Endothelial cell (in vitro differentiated cells): ENCODE results near the gene RAPGEF4. TPM values are rescaled to one million over a fixed set of nuclear protein-coding genes. Genes with fewer than 3 reads are reported as not detected.

ENCODE experiments used
- DNase-seq: peaks from one replicate; pipeline ENCODE4 v3.0.0; 2021; ENCODE audit warnings: low spot score
- H3K27ac Mint-ChIP-seq: one replicate; pipeline ENCODE4 v1.8.0; 2021; ENCODE audit warnings: mixed read lengths, inconsistent platforms; ENCODE audit not compliant: unreplicated experiment
- H3K27me3 Mint-ChIP-seq: one replicate; pipeline ENCODE4 v1.8.0; 2021; ENCODE audit warnings: mild to moderate bottlenecking, moderate library complexity, mixed read lengths, inconsistent platforms; ENCODE audit not compliant: unreplicated experiment
- H3K36me3 Mint-ChIP-seq: one replicate; pipeline ENCODE4 v1.8.0; 2021; ENCODE audit warnings: mild to moderate bottlenecking, low read depth, mixed read lengths, inconsistent platforms; ENCODE audit not compliant: unreplicated experiment
- H3K4me1 Mint-ChIP-seq: one replicate; pipeline ENCODE4 v1.8.0; 2021; ENCODE audit warnings: mild to moderate bottlenecking, mixed read lengths, inconsistent platforms; ENCODE audit not compliant: unreplicated experiment
- H3K4me3 Mint-ChIP-seq: one replicate; pipeline ENCODE4 v1.8.0; 2021; ENCODE audit warnings: mild to moderate bottlenecking, mixed read lengths, inconsistent platforms; ENCODE audit not compliant: unreplicated experiment
- H3K9me3 Mint-ChIP-seq: one replicate; pipeline ENCODE4 v1.8.0; 2021; ENCODE audit warnings: mixed read lengths, inconsistent platforms; ENCODE audit not compliant: unreplicated experiment
- CTCF ChIP-seq: fragments of 200-600 bp; sonication (generic); IDR thresholded peaks from one replicate; pipeline ENCODE4 v1.5.0; 2021; ENCODE audit warnings: antibody characterized with exemption; ENCODE audit not compliant: unreplicated experiment
- total RNA-seq: library from RNA; stranded (reverse); fragmentation: NEBNext Ultra II Directional; extraction: Animal tissue kit (Norgen Biotek cat#: 25700); gene quantifications from one replicate; pipeline ENCODE4 v1.2.1, GENCODE V29; 2021; ENCODE audit not compliant: unreplicated experiment

Gene RAPGEF4
- total RNA-seq, 1 donor from 2014 or later = 7.5 TPM

GRCh38 chr2:172861098-172861497 lies 125.5 kb downstream of the RAPGEF4 start:
- H3K27me3 Mint-ChIP-seq = peaks cover 4% of the 10 kb centered on the region
- no peaks in the 10 kb centered on the region for H3K9me3 Mint-ChIP-seq
- no peak for TF ChIP-seq CTCF
- peaks cover 39% of the 10 kb centered on the region for H3K4me1 Mint-ChIP-seq
- H3K36me3 Mint-ChIP-seq = no peaks in the 10 kb centered on the region
- H3K4me3 Mint-ChIP-seq = no peak overlapping the region
- no peak overlapping the region for H3K27ac Mint-ChIP-seq
- DNase-seq = no peak

GRCh38 chr2:172861656-172862476 lies 126.2 kb downstream of the RAPGEF4 start:
- no peak for TF ChIP-seq CTCF
- no peak overlapping the region for H3K4me3 Mint-ChIP-seq
- H3K4me1 Mint-ChIP-seq = peaks cover 36% of the 10 kb centered on the region
- no peak for DNase-seq
- peaks cover 4% of the 10 kb centered on the region for H3K27me3 Mint-ChIP-seq
- H3K27ac Mint-ChIP-seq = no peak overlapping the region
- H3K9me3 Mint-ChIP-seq = no peaks in the 10 kb centered on the region
- no peaks in the 10 kb centered on the region for H3K36me3 Mint-ChIP-seq

- TF ChIP-seq CTCF = no peak
- no peak for DNase-seq
- H3K9me3 Mint-ChIP-seq = no peaks in the 10 kb centered on the region
- no peaks in the 10 kb centered on the region for H3K36me3 Mint-ChIP-seq
- no peak overlapping the region for H3K4me3 Mint-ChIP-seq
- H3K27ac Mint-ChIP-seq = no peak overlapping the region
- peaks cover 4% of the 10 kb centered on the region for H3K27me3 Mint-ChIP-seq
- H3K4me1 Mint-ChIP-seq = peaks cover 36% of the 10 kb centered on the region
Observed at GRCh38 chr2:172863341-172863740, 127.7 kb downstream of the RAPGEF4 start.

- peak; percentile 44 for DNase-seq
- H3K27ac Mint-ChIP-seq = no peak overlapping the region
- H3K4me3 Mint-ChIP-seq = no peak overlapping the region
- peak; percentile 76 for TF ChIP-seq CTCF
- H3K27me3 Mint-ChIP-seq = peaks cover 4% of the 10 kb centered on the region
- peaks cover 40% of the 10 kb centered on the region for H3K4me1 Mint-ChIP-seq
- no peaks in the 10 kb centered on the region for H3K9me3 Mint-ChIP-seq
- H3K36me3 Mint-ChIP-seq = no peaks in the 10 kb centered on the region
Observed at GRCh38 chr2:172864182-172864581, 128.5 kb downstream of the RAPGEF4 start.

GRCh38 chr2:172865422-172865821 lies 129.8 kb downstream of the RAPGEF4 start:
- Mint-ChIP-seq H3K36me3 (no peaks in the 10 kb centered on the region), H3K27ac (no peak overlapping the region), H3K27me3 (peaks cover 4% of the 10 kb centered on the region), H3K4me1 (peaks cover 28% of the 10 kb centered on the region), H3K4me3 (no peak overlapping the region), H3K9me3 (no peaks in the 10 kb centered on the region)
- TF ChIP-seq CTCF = peak; percentile 21
- DNase-seq = no peak
